ENCODE measurements around the gene ZNF827. TPM values are rescaled to one million over a fixed set of nuclear protein-coding genes. Genes with fewer than 3 reads are reported as not detected.

The ZNF827 gene
- polyA plus RNA-seq, 4 donors, result 27.5 to 37.4 (median 33.0) TPM

DNA sequence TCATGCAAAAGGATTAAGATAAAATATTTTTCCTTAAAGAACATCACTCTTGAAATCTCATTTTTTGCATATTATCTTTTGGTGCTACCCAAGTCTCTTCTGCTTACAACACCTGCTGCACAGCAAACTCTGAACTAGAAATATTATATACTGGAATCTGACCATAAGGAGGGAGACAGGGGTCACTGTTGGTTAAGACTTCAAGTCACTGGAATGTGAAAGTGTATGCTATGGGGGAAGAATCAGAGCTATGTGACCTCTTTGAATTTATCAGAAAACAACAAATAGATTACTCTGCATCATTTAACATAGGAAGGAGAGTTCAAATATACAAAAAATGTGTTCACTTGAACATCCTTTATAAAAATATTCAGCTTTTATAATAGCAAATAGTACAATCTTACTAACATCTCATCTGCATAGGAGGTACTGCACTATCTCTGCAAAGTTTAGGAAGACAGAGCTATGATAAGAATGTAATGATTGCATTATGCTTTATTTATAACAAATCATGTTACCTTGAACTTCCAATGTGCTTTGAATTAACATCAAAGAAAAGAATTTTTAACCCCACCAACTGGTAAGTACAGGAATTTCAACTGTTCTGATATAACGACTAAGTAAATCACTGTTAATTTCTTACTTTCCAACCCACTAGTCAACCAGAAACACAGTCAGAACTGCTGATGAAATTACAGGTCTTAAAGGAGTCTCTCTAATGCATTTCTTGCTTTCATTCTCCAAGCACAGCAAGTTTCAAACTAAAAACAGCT, 69.8 kb downstream of the ZNF827 start:
- DNase-seq (ENCODE audit: low read depth in 4 of 4, low spot score in 3 of 4), result no peak

- no peak for DNase-seq (ENCODE audit: low read depth in 4 of 4, low spot score in 3 of 4)
Observed at GRCh38 chr4:145867406-145867805, 71.2 kb downstream of the ZNF827 start.

DNA sequence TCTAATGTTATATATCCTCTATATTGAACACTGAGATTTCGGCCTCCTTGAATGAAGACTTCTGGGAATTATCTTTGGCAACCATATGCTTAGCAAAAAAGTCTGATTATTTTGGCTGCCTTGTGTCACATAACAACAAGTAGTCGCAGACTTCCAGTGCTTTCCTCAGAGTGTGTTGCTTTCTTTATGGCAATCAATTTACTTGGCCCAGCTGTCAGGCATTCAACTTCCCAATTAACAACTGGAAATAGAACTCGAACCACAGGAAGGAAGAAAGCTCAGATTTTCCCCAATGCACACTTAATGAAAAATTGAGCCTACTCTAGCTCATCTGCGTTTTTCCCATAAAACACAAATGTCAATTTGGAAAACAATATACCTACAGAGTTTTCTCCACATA, 71.6 kb downstream of the ZNF827 start:
- no peak for DNase-seq (ENCODE audit: low read depth in 4 of 4, low spot score in 3 of 4)

DNA sequence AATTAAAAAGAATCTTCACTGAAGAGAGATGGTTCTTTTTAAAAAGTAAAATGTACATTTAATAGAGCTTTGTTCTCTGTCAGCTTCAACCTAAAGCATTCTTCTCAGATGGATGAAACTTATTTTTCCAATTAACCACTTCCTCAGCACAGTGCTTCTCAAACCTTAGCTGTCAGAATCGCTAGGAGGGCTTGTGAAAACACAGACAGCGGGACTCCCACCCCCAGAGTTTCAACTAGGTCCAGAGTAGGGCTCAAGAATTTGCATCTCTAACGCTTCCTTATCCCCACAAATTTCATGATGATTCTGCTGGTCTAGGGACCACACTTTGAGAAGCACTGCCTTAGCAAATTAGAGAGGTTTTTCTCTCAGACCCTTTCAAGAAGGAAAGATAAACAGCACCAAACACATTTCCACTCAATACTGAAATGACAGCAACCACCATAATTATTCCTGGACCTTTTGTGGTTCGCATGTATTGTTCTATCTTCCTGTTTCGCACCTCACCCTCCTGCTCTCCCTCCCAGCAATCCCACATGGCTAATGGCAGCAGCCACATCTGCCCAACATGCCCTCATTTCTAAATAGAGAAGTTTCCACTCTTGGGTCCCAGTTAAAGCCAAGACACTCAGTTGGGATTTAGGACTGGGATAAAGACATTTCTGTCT, 73.2 kb downstream of the ZNF827 start:
- DNase-seq (ENCODE audit: low read depth in 4 of 4, low spot score in 3 of 4), result no peak

DNA sequence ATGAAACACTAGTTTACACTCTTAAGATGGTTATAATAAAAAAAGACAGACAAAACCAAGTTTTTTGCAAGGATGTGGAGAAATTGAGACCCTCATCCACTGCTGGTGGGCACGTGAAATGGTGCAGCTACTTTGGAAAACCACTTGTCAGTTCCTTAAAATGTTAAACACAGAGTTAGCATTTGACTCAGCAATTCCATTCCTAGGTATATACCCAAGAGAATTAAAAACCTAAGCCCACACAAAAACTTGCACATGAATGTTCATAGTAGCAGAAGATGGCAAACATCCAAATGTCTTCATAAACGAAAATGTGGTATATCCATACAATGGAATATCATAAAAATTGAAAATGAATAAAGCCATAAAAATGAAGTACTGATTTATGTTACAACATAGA, 75.4 kb downstream of the ZNF827 start:
- no peak for DNase-seq (ENCODE audit: low read depth in 4 of 4, low spot score in 3 of 4)

DNA sequence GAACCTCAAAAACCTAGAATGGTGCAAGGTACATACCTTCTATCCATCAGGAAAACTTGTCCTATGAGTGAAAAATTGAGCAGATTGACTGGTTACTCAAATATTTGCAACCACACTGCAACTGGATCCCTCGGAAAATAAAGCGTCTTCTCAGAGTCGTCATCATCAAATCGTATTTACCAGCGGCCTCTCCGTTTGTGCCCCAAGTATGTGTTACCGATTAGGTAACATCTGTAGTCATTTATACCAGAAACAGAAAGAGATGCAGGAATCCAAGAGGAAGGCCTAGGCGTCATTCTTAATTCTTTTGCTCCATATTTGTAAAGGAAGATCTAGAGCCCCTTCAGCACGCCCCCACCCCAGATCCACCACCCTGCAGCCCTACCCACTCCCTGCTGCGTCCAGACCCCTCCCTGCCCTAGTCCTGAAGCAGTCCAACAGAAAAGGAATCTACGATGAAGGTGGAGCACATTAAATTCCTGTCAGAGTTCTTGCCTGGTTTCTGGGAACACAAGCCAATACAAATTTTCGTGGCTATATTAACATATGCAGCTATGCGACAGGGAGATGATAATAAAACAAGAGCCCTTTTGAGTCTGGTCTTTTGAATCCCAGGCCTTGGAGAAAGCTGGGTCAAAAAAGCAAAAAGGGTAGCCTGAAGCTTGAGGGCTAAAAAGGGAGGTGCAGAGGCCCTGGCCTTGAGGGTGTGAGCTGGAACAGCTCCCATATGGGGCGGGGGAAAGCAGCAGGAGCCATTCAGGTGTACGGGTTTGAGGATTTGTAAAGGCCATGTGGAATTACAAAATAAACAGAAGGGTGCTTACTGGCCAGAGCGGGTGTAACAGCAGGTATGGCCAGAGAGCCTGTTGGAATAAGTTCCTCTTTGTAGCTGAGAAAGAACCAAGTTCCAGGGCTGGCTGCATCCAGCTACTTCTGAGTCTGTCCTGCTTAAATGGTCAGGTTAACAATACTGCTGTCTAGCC, 77.0 kb downstream of the ZNF827 start:
- DNase-seq (ENCODE audit: low read depth in 4 of 4, low spot score in 3 of 4), result no peak

GRCh38 chr4:145860897-145861296, 77.7 kb downstream of the ZNF827 start:
- no peak for DNase-seq (ENCODE audit: low read depth in 4 of 4, low spot score in 3 of 4)

DNA sequence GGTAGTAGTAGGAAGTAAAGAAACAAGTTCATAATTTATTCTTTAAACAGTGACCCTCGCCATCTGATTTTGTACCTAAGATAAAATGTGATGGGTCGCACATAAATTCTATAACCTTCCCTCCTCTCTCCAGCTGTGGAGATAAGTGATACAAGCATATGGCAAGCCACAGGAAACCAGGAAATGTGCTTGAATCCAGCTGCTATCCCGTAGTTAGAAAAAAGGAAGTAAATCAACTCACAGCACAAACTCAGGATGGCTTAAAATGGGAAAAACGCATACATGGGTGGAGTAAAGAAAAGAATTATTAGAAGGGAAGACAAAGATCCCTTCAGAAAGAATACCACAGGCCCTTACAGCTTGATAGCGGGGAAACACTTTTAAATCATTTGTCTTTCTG, 78.2 kb downstream of the ZNF827 start:
- no peak for DNase-seq (ENCODE audit: low read depth in 4 of 4, low spot score in 3 of 4)

GRCh38 chr4:145859926-145860325, 78.7 kb downstream of the ZNF827 start:
- no peak for DNase-seq (ENCODE audit: low read depth in 4 of 4, low spot score in 3 of 4)

- no peak for DNase-seq (ENCODE audit: low read depth in 4 of 4, low spot score in 3 of 4)
Observed at GRCh38 chr4:145859426-145859825, 79.2 kb downstream of the ZNF827 start.

DNA sequence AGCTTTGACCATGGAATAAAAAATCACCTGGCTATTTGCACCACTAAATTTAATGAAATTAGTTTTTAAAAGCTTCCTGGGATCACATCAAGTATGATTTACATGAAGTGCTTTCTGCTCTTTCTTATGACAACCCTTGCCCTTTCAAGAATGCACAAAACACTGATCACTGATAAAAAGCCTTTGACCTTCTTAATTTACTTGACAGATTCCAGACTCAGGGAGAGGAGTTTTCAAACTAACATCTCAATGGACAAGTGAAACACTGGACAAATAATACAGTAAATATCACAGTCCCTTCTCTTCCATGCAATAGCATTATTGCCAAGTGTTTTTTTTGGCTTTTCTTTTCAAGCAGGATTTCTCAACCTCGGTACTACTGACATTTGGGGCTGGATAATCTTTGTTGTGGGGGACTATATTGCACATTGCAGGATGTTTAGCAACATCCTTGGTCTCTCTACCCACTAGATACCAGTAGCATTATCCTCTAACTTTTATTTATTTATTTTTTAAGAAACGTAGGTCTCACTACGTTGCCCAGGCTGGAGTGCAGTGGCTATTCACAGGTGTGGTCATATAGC, 86.3 kb downstream of the ZNF827 start:
- no peak for DNase-seq (ENCODE audit: low read depth in 4 of 4, low spot score in 3 of 4)

GRCh38 chr4:145851511-145852201, 87.0 kb downstream of the ZNF827 start:
- DNase-seq (ENCODE audit: low read depth in 4 of 4, low spot score in 3 of 4), result no peak

- DNase-seq (ENCODE audit: low read depth in 4 of 4, low spot score in 3 of 4), result no peak
Observed at GRCh38 chr4:145847764-145848163, 90.9 kb downstream of the ZNF827 start.

- DNase-seq (ENCODE audit: low read depth in 4 of 4, low spot score in 3 of 4), result no peak
Observed at GRCh38 chr4:145845118-145845517, 93.5 kb downstream of the ZNF827 start.

- DNase-seq (ENCODE audit: low read depth in 4 of 4, low spot score in 3 of 4), result no peak
Observed at GRCh38 chr4:145843639-145844038, 95.0 kb downstream of the ZNF827 start.

- no peak for DNase-seq (ENCODE audit: low read depth in 4 of 4, low spot score in 3 of 4)
Observed at GRCh38 chr4:145843148-145843547, 95.5 kb downstream of the ZNF827 start.

GRCh38 chr4:145842224-145842887, 96.3 kb downstream of the ZNF827 start:
- no peak for DNase-seq (ENCODE audit: low read depth in 4 of 4, low spot score in 3 of 4)

- DNase-seq (ENCODE audit: low read depth in 4 of 4, low spot score in 3 of 4), result no peak
Observed at GRCh38 chr4:145840801-145841200, 97.8 kb downstream of the ZNF827 start.

GRCh38 chr4:145840162-145840768, 98.4 kb downstream of the ZNF827 start:
- no peak for DNase-seq (ENCODE audit: low read depth in 4 of 4, low spot score in 3 of 4)

Measured in right renal pelvis (tissue), 4 donors.